Keratinocyte (primary cell): ENCODE measurements around the gene MACF1.

Source experiments
- CTCF ChIP-seq, 3 experiments: IDR thresholded peaks in 1 of 3; conservative IDR thresholded peaks in 1 of 3; optimal IDR thresholded peaks in 1 of 3; 2 replicates in 2 of 3; 3 replicates in 1 of 3; pipeline versions ENCODE3 to v1.5.1; 2011; ENCODE audit warnings: low read length in 3 of 3, mild to moderate bottlenecking in 3 of 3, moderate library complexity in 2 of 3, control low read depth in 1 of 3, inconsistent platforms in 1 of 3; ENCODE audit not compliant: insufficient read depth in 2 of 3; ENCODE audit errors: extremely low read depth in 1 of 3
- EZH2 ChIP-seq: IDR thresholded peaks from one replicate; pipeline ENCODE4 v1.6.1; 2012; ENCODE audit warnings: inconsistent platforms, mild to moderate bottlenecking, low read length, moderate library complexity

- TF ChIP-seq CTCF (optimal IDR thresholded peaks at IDR 0.05 in 1 of 3, IDR thresholded peaks at IDR 0.05 in 1 of 3, conservative IDR thresholded peaks at IDR 0.05 in 1 of 3; ENCODE audit: extremely low read depth in 1 of 3, insufficient read depth in 2 of 3, low read length in 3 of 3): no peak
- no peak for TF ChIP-seq EZH2
Measured at GRCh38 chr1:39435597-39435996, 231.1 kb downstream of the MACF1 start.
